Measurements from ENCODE around the gene NT5C.

Gene NT5C

DNA sequence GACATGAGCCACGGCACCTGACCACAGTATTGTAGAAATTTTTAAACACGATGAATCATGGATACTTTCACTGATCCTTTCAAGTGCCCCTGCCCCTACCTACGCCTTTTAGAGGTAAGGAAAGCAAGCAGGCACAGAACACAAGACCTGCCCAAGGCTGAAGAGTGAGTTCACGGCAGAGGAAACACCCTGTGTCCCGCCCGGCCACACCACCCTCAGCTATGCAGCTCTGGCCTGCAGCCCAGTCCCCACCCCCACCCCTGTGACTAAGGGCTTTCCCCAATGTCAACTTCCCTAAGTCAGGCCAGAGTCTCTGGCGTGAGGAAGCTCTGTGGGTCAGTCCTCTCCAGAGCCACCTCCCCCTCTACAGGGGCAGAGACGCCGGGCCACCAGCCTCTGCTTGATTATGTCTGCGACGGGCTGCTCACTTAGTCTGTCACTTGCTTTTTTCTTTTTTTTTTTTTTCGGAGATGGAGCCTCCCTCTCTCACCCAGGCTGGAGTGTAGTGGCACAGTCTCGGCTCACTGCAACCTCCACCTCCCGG is 35.4 kb downstream of the NT5C start:
- no peak overlapping the region for H3K4me3 ChIP-seq (ENCODE audit: low read length)
- no peaks in the 10 kb centered on the region; the same call in 1 of the 2 replicates for H3K27me3 ChIP-seq (replicated peaks; ENCODE audit: insufficient read depth, low read length)
- H3K9me3 ChIP-seq (replicated peaks; ENCODE audit: insufficient read depth, low read length): no peaks in the 10 kb centered on the region
- no peaks in the 10 kb centered on the region for H4K20me1 ChIP-seq (ENCODE audit: insufficient read depth, low read length)
- DNase-seq: no peak
- H3K4me2 ChIP-seq (ENCODE audit: low read depth, low read length): no peak overlapping the region
- H3K9ac ChIP-seq (ENCODE audit: low read length): no peak overlapping the region
- H3K9me2 ChIP-seq (replicated peaks; ENCODE audit: insufficient read depth, low read length): no peaks in the 10 kb centered on the region
- H3K27ac ChIP-seq (ENCODE audit: low read length): no peak overlapping the region
- no peaks in the 10 kb centered on the region for H3K79me2 ChIP-seq (ENCODE audit: low read length)
- H2AFZ ChIP-seq (ENCODE audit: low read length): no peak overlapping the region
- H3F3A ChIP-seq (ENCODE audit: insufficient read depth, low read length): no peaks in the 10 kb centered on the region
- TF ChIP-seq EZH2phosphoT487 (IDR thresholded peaks at IDR 0.05; ENCODE audit: low read length) (no peak), CTCF (IDR thresholded peaks at IDR 0.05; ENCODE audit: low read length) (no peak), EZH2 (optimal IDR thresholded peaks at IDR 0.05; ENCODE audit: low read depth, low read length) (no peak)
- H3K4me1 ChIP-seq (ENCODE audit: low read length): no peaks in the 10 kb centered on the region
- no peaks in the 10 kb centered on the region for H3K36me3 ChIP-seq (replicated peaks; ENCODE audit: insufficient read depth, low read length)

DNA sequence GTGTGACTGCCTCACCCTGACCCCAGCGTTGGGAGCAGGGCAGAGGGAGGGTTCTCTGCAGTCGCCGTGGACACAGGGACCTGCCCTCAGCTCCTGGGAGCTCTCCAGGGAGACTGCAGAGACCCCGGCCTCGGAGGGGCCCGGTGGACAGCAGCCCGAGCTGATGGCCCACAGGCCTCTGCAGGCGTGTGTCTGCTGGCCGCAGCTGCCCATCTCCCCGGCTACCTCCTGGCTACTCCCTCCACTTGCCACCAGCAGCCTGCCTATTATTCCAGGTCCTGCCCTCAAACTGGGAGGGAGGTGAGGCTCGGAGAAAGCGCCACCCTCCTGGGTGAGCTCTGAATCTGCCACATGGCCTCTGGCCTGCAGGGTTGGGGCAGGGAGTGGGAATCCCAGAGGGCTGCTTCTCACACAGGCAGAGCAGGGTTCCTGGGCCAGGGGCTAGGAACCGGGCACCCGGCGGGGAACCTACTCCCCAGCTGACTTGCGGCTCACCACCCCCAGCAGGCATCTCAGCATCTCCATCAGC is 36.6 kb downstream of the NT5C start:
- Histone ChIP-seq H4K20me1 (ENCODE audit: insufficient read depth, low read length) (no peaks in the 10 kb centered on the region), H3K27me3 (replicated peaks; ENCODE audit: insufficient read depth, low read length) (no peaks in the 10 kb centered on the region; the same call in 1 of the 2 replicates), H3K4me3 (ENCODE audit: low read length) (no peak overlapping the region), H3K4me2 (ENCODE audit: low read depth, low read length) (no peak overlapping the region), H3K9me3 (replicated peaks; ENCODE audit: insufficient read depth, low read length) (no peaks in the 10 kb centered on the region), H3K4me1 (ENCODE audit: low read length) (no peaks in the 10 kb centered on the region), H3K9ac (ENCODE audit: low read length) (no peak overlapping the region), H3K9me2 (replicated peaks; ENCODE audit: insufficient read depth, low read length) (no peaks in the 10 kb centered on the region), H3K79me2 (ENCODE audit: low read length) (no peaks in the 10 kb centered on the region), H3F3A (ENCODE audit: insufficient read depth, low read length) (no peaks in the 10 kb centered on the region), H2AFZ (ENCODE audit: low read length) (no peak overlapping the region), H3K36me3 (replicated peaks; ENCODE audit: insufficient read depth, low read length) (no peaks in the 10 kb centered on the region), H3K27ac (ENCODE audit: low read length) (no peak overlapping the region)
- no peak for TF ChIP-seq EZH2 (optimal IDR thresholded peaks at IDR 0.05; ENCODE audit: low read depth, low read length)
- no peak for TF ChIP-seq CTCF (IDR thresholded peaks at IDR 0.05; ENCODE audit: low read length)
- TF ChIP-seq EZH2phosphoT487 (IDR thresholded peaks at IDR 0.05; ENCODE audit: low read length): no peak
- no peak for DNase-seq

GRCh38 chr17:75093548-75094158 is 37.9 kb downstream of the NT5C start:
- Histone ChIP-seq H3K4me1 (ENCODE audit: low read length) (no peaks in the 10 kb centered on the region), H3K9ac (ENCODE audit: low read length) (no peak overlapping the region)
- no peak for TF ChIP-seq EZH2phosphoT487 (IDR thresholded peaks at IDR 0.05; ENCODE audit: low read length)
- TF ChIP-seq EZH2 (optimal IDR thresholded peaks at IDR 0.05; ENCODE audit: low read depth, low read length): no peak

DNA sequence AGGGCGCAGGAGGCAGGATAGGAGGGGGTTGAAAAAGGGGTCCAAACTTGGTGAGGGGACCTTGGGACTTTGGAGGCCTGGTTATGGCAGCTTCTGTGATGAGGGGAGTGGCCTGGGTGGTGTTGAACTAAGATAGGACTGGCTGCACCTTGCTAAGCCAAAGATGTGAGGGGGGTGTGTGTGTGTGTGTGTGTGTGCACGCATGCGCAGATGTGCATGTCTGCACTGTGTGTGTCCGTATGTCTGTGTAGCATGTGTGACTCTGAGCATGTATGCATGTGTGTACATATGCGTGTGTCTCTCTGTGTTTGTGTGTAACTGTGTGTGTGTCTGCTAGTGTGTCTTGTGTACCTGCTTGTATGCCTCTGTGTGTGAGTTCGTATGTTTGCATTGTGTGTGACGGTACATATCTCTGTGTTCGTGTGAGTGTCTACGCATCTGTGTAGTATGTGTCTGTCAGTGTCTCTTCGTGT is 39.7 kb downstream of the NT5C start:
- no peak overlapping the region for H3K4me2 ChIP-seq (ENCODE audit: low read depth, low read length)
- H3K9me2 ChIP-seq (replicated peaks; ENCODE audit: insufficient read depth, low read length): no peaks in the 10 kb centered on the region
- no peaks in the 10 kb centered on the region for H3F3A ChIP-seq (ENCODE audit: insufficient read depth, low read length)
- H3K4me1 ChIP-seq (ENCODE audit: low read length): no peaks in the 10 kb centered on the region
- no peak overlapping the region for H3K27ac ChIP-seq (ENCODE audit: low read length)
- no peaks in the 10 kb centered on the region for H3K36me3 ChIP-seq (replicated peaks; ENCODE audit: insufficient read depth, low read length)
- no peak overlapping the region for H3K4me3 ChIP-seq (ENCODE audit: low read length)
- H4K20me1 ChIP-seq (ENCODE audit: insufficient read depth, low read length): no peaks in the 10 kb centered on the region
- H2AFZ ChIP-seq (ENCODE audit: low read length): no peak overlapping the region
- no peaks in the 10 kb centered on the region for H3K79me2 ChIP-seq (ENCODE audit: low read length)
- TF ChIP-seq CTCF (IDR thresholded peaks at IDR 0.05; ENCODE audit: low read length) (no peak), EZH2phosphoT487 (IDR thresholded peaks at IDR 0.05; ENCODE audit: low read length) (no peak), EZH2 (optimal IDR thresholded peaks at IDR 0.05; ENCODE audit: low read depth, low read length) (no peak)
- H3K9ac ChIP-seq (ENCODE audit: low read length): no peak overlapping the region
- H3K27me3 ChIP-seq (replicated peaks; ENCODE audit: insufficient read depth, low read length): no peaks in the 10 kb centered on the region
- DNase-seq: no peak
- no peaks in the 10 kb centered on the region for H3K9me3 ChIP-seq (replicated peaks; ENCODE audit: insufficient read depth, low read length)

More at GRCh38 chr17:75093548-75094158, 37.9 kb downstream of the NT5C start:
- no peak for DNase-seq
- H3K4me3 ChIP-seq (ENCODE audit: low read length): no peak overlapping the region
- no peaks in the 10 kb centered on the region for H3F3A ChIP-seq (ENCODE audit: insufficient read depth, low read length)
- H3K4me2 ChIP-seq (ENCODE audit: low read depth, low read length): no peak overlapping the region
- H4K20me1 ChIP-seq (ENCODE audit: insufficient read depth, low read length): no peaks in the 10 kb centered on the region
- H3K79me2 ChIP-seq (ENCODE audit: low read length): no peaks in the 10 kb centered on the region
- no peaks in the 10 kb centered on the region for H3K36me3 ChIP-seq (replicated peaks; ENCODE audit: insufficient read depth, low read length)
- no peak overlapping the region for H2AFZ ChIP-seq (ENCODE audit: low read length)
- no peaks in the 10 kb centered on the region for H3K9me3 ChIP-seq (replicated peaks; ENCODE audit: insufficient read depth, low read length)
- H3K27ac ChIP-seq (ENCODE audit: low read length): no peak overlapping the region
- H3K9me2 ChIP-seq (replicated peaks; ENCODE audit: insufficient read depth, low read length): no peaks in the 10 kb centered on the region
- no peaks in the 10 kb centered on the region for H3K27me3 ChIP-seq (replicated peaks; ENCODE audit: insufficient read depth, low read length)

All from MM.1S (cell line).